Psoas muscle (tissue), 8 donors: ENCODE measurements around the gene ZNF660. TPM values are rescaled to one million over a fixed set of nuclear protein-coding genes. Genes with fewer than 3 reads are reported as not detected.

Source experiments
- ATAC-seq, 4 donors: fragments of 200-7000 bp; cut with Tn5 transposase; one replicate each; pipeline ENCODE4 v1.9.1; 2020; ENCODE audit warnings: moderate library complexity in 3 of 4, mild to moderate bottlenecking in 2 of 4
- DNase-seq, 2 donors: peaks; one replicate each; pipeline ENCODE4 v3.0.0-alpha.2; 2020
- H3K27ac ChIP-seq: fragments of 200-600 bp; one replicate; pipeline ENCODE4 v1.8.0; 2022
- H3K27me3 ChIP-seq, 3 donors: fragments of 200-600 bp in 1 of 3; one replicate each; pipeline versions ENCODE4 v1.6.1 to v1.8.0; 2013 to 2022; ENCODE audit warnings: low read length in 2 of 3, mild to moderate bottlenecking in 2 of 3, moderate library complexity in 1 of 3; ENCODE audit not compliant: insufficient read depth in 3 of 3
- H3K36me3 ChIP-seq, 2 donors: fragments of 200-600 bp in 1 of 2; one replicate each; pipeline versions ENCODE4 v1.6.1 to v1.8.0; 2013 to 2022; ENCODE audit warnings: low read depth in 1 of 2, mild to moderate bottlenecking in 1 of 2, moderate library complexity in 1 of 2; ENCODE audit not compliant: insufficient read depth in 1 of 2
- H3K4me1 ChIP-seq: fragments of 200-600 bp; one replicate; pipeline ENCODE4 v1.8.0; 2022
- H3K4me3 ChIP-seq: fragments of 200-600 bp; one replicate; pipeline ENCODE4 v1.8.0; 2022; ENCODE audit warnings: mild to moderate bottlenecking
- H3K9me3 ChIP-seq: fragments of 200-600 bp; one replicate; pipeline ENCODE4 v1.8.0; 2022
- CTCF ChIP-seq: fragments of 200-600 bp; IDR thresholded peaks from one replicate; pipeline ENCODE4 v1.8.0; 2022; ENCODE audit warnings: antibody characterized with exemption
- WGBS, 3 donors: extraction: QIAGEN DNeasy Blood & Tissue Kit; methylation state at CpG; one replicate each; pipeline versions ENCODE4 v1.1.6 to v1.1.7; 2013; 5-methylcytosine and 5-hydroxymethylcytosine counted together
- intact Hi-C, 2 donors: fragments of 100-400 bp; cut with DNase I; formaldehyde crosslinking; loops; one replicate each; pipeline versions ENCODE4 v1.11.0 to v1.14.2; 2022
- polyA plus RNA-seq, 3 donors: library from polyadenylated mRNA; stranded (reverse); fragments of 200-250 nt; gene quantifications; one replicate each; pipeline ENCODE4 v1.2.3, GENCODE V29; 2013
- total RNA-seq, 4 donors: library from RNA; stranded (reverse); fragmentation: NEBNext Ultra II Directional in 2 of 4; extraction: Animal tissue kit (Norgen Biotek cat#: 25700) in 2 of 4; gene quantifications; one replicate each; pipeline versions ENCODE4 v1.2.1 to v1.2.4, GENCODE V29; 2021 to 2023
- donor health status: healthy with polysubstance abuse.
- donor health status: DM: no; HTN: no; CAD: no; lungs with moderate emphysema.
- donor health status: Bipolar disorder and iron deficiency.
- donor health status: healthy.
- donor health status: DM: yes; HTN: yes; CAD: no.
- donor health status: DM: no; HTN: no; CAD: no.
- donor health status: DM: no; HTN: no; CAD: no.
- donor health status: DM: yes; HTN: yes; CAD: no.

Gene ZNF660
- total and polyA plus RNA-seq, 7 donors: 0.18 to 1.2 (median 0.24) TPM

- Histone ChIP-seq H3K9me3 (peaks cover 38% of the 10 kb centered on the region), H3K27me3 (no peaks in the 10 kb centered on the region), H3K4me1 (no peaks in the 10 kb centered on the region), H3K4me3 (no peak overlapping the region), H3K27ac (no peak overlapping the region), H3K36me3 (peaks cover 0 to 7% of the 10 kb centered on the region in 2 donors)
- ATAC-seq (no peak), DNase-seq (no peak)
- 89 to 96% (median 92%) methylated on average over 1 of the region's 1 CpG for WGBS, 3 donors
- TF ChIP-seq CTCF: no peak
- intact Hi-C loops: no loop called here
Observed at GRCh38 chr3:44596621-44597020, 11.9 kb downstream of the ZNF660 start.

GRCh38 chr3:44601749-44602148 is 17.0 kb downstream of the ZNF660 start:
- H3K4me1 ChIP-seq: no peaks in the 10 kb centered on the region
- H3K9me3 ChIP-seq: peaks cover 3% of the 10 kb centered on the region
- no peak overlapping the region for H3K4me3 ChIP-seq
- WGBS, 3 donors: 97 to 100% (median 99%) methylated on average over 2 of the region's 2 CpGs
- DNase-seq (no peak), ATAC-seq (no peak)
- TF ChIP-seq CTCF: no peak
- H3K27me3 ChIP-seq: no peaks in the 10 kb centered on the region
- no peaks in the 10 kb centered on the region for H3K36me3 ChIP-seq
- no peak overlapping the region for H3K27ac ChIP-seq
- intact Hi-C loops: no loop called here

- Histone ChIP-seq H3K4me3 (no peak overlapping the region), H3K36me3 (no peaks in the 10 kb centered on the region), H3K27ac (no peak overlapping the region), H3K4me1 (no peaks in the 10 kb centered on the region), H3K9me3 (no peaks in the 10 kb centered on the region), H3K27me3 (no peaks in the 10 kb centered on the region)
- DNase-seq: no peak
- intact Hi-C loops: no loop called here
- no peak for TF ChIP-seq CTCF
- no peak for ATAC-seq
Observed at GRCh38 chr3:44612678-44613077, 27.9 kb downstream of the ZNF660 start.

GRCh38 chr3:44624749-44625480 is 40.2 kb downstream of the ZNF660 start, which contains the start of gene ZNF197:
Gene ZNF197, plus strand, starts transcription at chr3:44625036. Its CDS starts 4,119 bp downstream, at chr3:44629155.
- intact Hi-C loops: loop anchor here (2.0 to 10.0 kb wide), 4 partner anchors 22 to 303 kb away; partner anchors contain the start of gene ZNF502 (in 1 of the 2)
- peak within 1 kb of the TSS; percentile 97 for H3K4me3 ChIP-seq

More at GRCh38 chr3:44624749-44625480, 40.2 kb downstream of the ZNF660 start, which contains the start of gene ZNF197:
- H3K4me1 ChIP-seq: peaks cover 13% of the 10 kb centered on the region
- H3K36me3 ChIP-seq: peaks cover 2 to 11% of the 10 kb centered on the region in 2 donors
- no peaks in the 10 kb centered on the region for H3K9me3 ChIP-seq
- H3K27ac ChIP-seq: peak within 1 kb of the TSS; percentile 96
- no peaks in the 10 kb centered on the region for H3K27me3 ChIP-seq
- ATAC-seq: peak; percentile 95 to 99 (median 98)
- peak; percentile 9 for TF ChIP-seq CTCF
- DNase-seq: peak; percentile 86 to 92
- 0 to 1% (median 0%) methylated on average over 38 to 47 of the region's 47 CpGs for WGBS, 3 donors
